Upper lobe of left lung (tissue), 4 donors: Measurements from ENCODE around the gene UNCX.

Source experiments
- CTCF ChIP-seq, 6 experiments: fragments of 450-650 bp in 4 of 6; fragments of 200-600 bp in 2 of 6; sonication (generic) in 2 of 6; IDR thresholded peaks; one replicate each; pipeline ENCODE4 v1.5.1; 2016 to 2019; ENCODE audit warnings: antibody characterized with exemption in 6 of 6
- EP300 ChIP-seq, 4 donors: sonication (generic); formaldehyde crosslinking; IDR thresholded peaks; one replicate each; pipeline ENCODE4 v1.5.1; 2017; ENCODE audit warnings: antibody characterized with exemption in 4 of 4, control low read depth in 2 of 4
- POLR2A ChIP-seq, 4 donors: fragments of 450-650 bp; IDR thresholded peaks; one replicate each; pipeline ENCODE4 v1.5.1; 2016 to 2017; ENCODE audit warnings: antibody characterized with exemption in 4 of 4, mild to moderate bottlenecking in 2 of 4
- POLR2AphosphoS5 ChIP-seq, 2 donors: sonication (generic); formaldehyde crosslinking; IDR thresholded peaks; one replicate each; pipeline ENCODE4 v1.5.1; 2017; ENCODE audit warnings: antibody characterized with exemption in 2 of 2

GRCh38 chr7:1219498-1219897, 13.2 kb upstream of the UNCX start:
- TF ChIP-seq POLR2A (IDR thresholded peaks at IDR 0.05) (no peak), POLR2AphosphoS5 (IDR thresholded peaks at IDR 0.05) (no peak), CTCF (IDR thresholded peaks at IDR 0.05) (no peak), EP300 (IDR thresholded peaks at IDR 0.05) (no peak)
